HCT116 (cell line): Measurements from ENCODE around the gene GPC5.

ENCODE experiments used
- POLR2A ChIP-seq: IDR thresholded peaks from 2 replicates; pipeline ENCODE4 v1.7.0; 2011; ENCODE audit warnings: borderline replicate concordance; ENCODE audit not compliant: insufficient read depth, insufficient read length; ENCODE audit errors: extremely low read depth
- TF ChIP-seq, protein P1 (sequence below), 3 experiments: fragments of 200-600 bp in 1 of 3; sonication (generic) in 1 of 3; IDR thresholded peaks in 2 of 3; conservative IDR thresholded peaks in 1 of 3; 2 replicates each; pipeline ENCODE4 v1.5.1; 2012 to 2017; ENCODE audit warnings: low read depth in 2 of 3, low read length in 2 of 3, antibody characterized with exemption in 1 of 3, borderline replicate concordance in 1 of 3, control low read depth in 1 of 3, mild to moderate bottlenecking in 1 of 3, mixed read lengths in 1 of 3, mixed run types in 1 of 3, moderate library complexity in 1 of 3; ENCODE audit not compliant: insufficient read depth in 1 of 3
- TF ChIP-seq, protein P2 (sequence below): IDR thresholded peaks from 2 replicates; pipeline ENCODE4 v1.6.1; 2012; ENCODE audit warnings: low read depth

DNA sequence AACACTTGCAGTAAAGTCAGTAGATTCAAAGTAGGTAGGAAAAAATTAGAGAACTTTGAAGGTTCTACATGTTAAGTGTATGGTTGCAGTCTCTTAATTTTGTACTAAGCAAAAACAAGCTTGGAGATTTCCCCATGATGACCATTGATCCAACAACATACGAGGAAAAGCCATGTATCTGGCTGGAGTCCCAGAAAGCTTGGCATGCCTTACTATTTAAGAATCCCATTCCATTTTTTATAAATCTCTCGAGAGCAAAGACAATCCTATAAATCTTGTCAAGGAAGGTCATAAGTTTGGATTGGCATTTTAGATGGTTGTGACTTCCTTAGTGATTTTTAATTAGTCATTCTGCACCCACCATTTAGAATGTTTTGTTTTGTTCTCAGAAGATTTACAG lies 495.9 kb downstream of the GPC5 start:
- TF ChIP-seq, protein P1, sequence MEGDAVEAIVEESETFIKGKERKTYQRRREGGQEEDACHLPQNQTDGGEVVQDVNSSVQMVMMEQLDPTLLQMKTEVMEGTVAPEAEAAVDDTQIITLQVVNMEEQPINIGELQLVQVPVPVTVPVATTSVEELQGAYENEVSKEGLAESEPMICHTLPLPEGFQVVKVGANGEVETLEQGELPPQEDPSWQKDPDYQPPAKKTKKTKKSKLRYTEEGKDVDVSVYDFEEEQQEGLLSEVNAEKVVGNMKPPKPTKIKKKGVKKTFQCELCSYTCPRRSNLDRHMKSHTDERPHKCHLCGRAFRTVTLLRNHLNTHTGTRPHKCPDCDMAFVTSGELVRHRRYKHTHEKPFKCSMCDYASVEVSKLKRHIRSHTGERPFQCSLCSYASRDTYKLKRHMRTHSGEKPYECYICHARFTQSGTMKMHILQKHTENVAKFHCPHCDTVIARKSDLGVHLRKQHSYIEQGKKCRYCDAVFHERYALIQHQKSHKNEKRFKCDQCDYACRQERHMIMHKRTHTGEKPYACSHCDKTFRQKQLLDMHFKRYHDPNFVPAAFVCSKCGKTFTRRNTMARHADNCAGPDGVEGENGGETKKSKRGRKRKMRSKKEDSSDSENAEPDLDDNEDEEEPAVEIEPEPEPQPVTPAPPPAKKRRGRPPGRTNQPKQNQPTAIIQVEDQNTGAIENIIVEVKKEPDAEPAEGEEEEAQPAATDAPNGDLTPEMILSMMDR (IDR thresholded peaks at IDR 0.05 in 2 of 3, conservative IDR thresholded peaks at IDR 0.05 in 1 of 3; ENCODE audit: borderline replicate concordance in 1 of 3, insufficient read depth in 1 of 3, low read depth in 2 of 3, low read length in 2 of 3) = no peak
- no peak for TF ChIP-seq POLR2A
- TF ChIP-seq, protein P2, sequence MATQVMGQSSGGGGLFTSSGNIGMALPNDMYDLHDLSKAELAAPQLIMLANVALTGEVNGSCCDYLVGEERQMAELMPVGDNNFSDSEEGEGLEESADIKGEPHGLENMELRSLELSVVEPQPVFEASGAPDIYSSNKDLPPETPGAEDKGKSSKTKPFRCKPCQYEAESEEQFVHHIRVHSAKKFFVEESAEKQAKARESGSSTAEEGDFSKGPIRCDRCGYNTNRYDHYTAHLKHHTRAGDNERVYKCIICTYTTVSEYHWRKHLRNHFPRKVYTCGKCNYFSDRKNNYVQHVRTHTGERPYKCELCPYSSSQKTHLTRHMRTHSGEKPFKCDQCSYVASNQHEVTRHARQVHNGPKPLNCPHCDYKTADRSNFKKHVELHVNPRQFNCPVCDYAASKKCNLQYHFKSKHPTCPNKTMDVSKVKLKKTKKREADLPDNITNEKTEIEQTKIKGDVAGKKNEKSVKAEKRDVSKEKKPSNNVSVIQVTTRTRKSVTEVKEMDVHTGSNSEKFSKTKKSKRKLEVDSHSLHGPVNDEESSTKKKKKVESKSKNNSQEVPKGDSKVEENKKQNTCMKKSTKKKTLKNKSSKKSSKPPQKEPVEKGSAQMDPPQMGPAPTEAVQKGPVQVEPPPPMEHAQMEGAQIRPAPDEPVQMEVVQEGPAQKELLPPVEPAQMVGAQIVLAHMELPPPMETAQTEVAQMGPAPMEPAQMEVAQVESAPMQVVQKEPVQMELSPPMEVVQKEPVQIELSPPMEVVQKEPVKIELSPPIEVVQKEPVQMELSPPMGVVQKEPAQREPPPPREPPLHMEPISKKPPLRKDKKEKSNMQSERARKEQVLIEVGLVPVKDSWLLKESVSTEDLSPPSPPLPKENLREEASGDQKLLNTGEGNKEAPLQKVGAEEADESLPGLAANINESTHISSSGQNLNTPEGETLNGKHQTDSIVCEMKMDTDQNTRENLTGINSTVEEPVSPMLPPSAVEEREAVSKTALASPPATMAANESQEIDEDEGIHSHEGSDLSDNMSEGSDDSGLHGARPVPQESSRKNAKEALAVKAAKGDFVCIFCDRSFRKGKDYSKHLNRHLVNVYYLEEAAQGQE = no peak
